Right atrium auricular region (tissue), 2 donors: ENCODE measurements around the gene MAPKAPK3. TPM values are rescaled to one million over a fixed set of nuclear protein-coding genes. Genes with fewer than 3 reads are reported as not detected.

ENCODE experiments used
- DNase-seq: peaks from one replicate; pipeline ENCODE4 v3.0.0-alpha.2; 2019; ENCODE audit warnings: low spot score
- H3K27ac ChIP-seq, 2 donors: fragments of 200-600 bp; sonication (generic); 1 replicate in 1 of 2; 2 replicates in 1 of 2; pipeline ENCODE4 v1.5.1; 2016 to 2019
- H3K27me3 ChIP-seq, 2 donors: fragments of 200-600 bp; sonication (generic); one replicate each; pipeline versions ENCODE4 v1.5.1 to v1.6.0; 2017 to 2019
- H3K36me3 ChIP-seq: fragments of 200-600 bp; sonication (generic); one replicate; pipeline ENCODE4 v1.5.1; 2016
- H3K4me1 ChIP-seq, 2 donors: fragments of 200-600 bp; sonication (generic); one replicate each; pipeline versions ENCODE4 v1.5.1 to v1.6.0; 2017 to 2019
- H3K4me3 ChIP-seq, 2 donors: fragments of 200-600 bp; sonication (generic); 1 replicate in 1 of 2; 2 replicates in 1 of 2; pipeline ENCODE4 v1.5.1; 2017 to 2019; ENCODE audit warnings: mild to moderate bottlenecking in 1 of 2, moderate library complexity in 1 of 2
- H3K9me3 ChIP-seq, 2 donors: fragments of 200-600 bp; sonication (generic); one replicate each; pipeline ENCODE4 v1.5.1; 2019
- total RNA-seq, 2 donors: library from RNA; depleted of rRNA; stranded (reverse); fragments of >200 nt; gene quantifications; one replicate each; pipeline ENCODE4 v1.1.0, GENCODE V29; 2016
- TF ChIP-seq, protein P1 (sequence below), 2 donors: fragments of 200-600 bp; sonication (generic); IDR thresholded peaks; one replicate each; pipeline ENCODE4 v1.5.1; 2019; ENCODE audit warnings: antibody characterized with exemption in 2 of 2

The MAPKAPK3 gene
- total RNA-seq, 2 donors from 2014 or later = 148 to 187 TPM

DNA sequence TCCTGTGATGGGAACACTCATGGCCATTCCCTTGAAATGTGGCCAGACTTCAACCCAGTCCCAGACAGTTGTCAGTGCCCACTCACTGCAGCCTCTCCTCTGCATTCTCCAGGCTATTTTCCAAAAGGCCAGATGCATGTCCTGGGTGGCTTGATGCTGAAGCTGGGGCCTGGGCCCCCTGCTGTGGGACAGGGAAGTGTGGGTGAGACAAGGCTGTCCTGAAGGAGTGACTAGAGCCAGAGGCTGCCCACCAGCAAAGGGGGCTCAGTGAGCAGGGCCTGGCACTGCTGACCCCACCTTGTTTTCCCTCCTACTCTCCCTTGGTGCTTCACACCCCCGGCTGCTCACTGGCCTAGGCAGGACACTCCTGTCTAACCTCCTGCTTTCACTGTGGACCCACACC, 17.2 kb upstream of the MAPKAPK3 start:
- H3K27ac ChIP-seq = peak overlapping the region; percentile 94 to 98
- TF ChIP-seq, protein P1, sequence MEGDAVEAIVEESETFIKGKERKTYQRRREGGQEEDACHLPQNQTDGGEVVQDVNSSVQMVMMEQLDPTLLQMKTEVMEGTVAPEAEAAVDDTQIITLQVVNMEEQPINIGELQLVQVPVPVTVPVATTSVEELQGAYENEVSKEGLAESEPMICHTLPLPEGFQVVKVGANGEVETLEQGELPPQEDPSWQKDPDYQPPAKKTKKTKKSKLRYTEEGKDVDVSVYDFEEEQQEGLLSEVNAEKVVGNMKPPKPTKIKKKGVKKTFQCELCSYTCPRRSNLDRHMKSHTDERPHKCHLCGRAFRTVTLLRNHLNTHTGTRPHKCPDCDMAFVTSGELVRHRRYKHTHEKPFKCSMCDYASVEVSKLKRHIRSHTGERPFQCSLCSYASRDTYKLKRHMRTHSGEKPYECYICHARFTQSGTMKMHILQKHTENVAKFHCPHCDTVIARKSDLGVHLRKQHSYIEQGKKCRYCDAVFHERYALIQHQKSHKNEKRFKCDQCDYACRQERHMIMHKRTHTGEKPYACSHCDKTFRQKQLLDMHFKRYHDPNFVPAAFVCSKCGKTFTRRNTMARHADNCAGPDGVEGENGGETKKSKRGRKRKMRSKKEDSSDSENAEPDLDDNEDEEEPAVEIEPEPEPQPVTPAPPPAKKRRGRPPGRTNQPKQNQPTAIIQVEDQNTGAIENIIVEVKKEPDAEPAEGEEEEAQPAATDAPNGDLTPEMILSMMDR (IDR thresholded peaks at IDR 0.05) = no peak
- no peaks in the 10 kb centered on the region for H3K36me3 ChIP-seq
- H3K9me3 ChIP-seq = no peaks in the 10 kb centered on the region
- no peak overlapping the region for H3K4me3 ChIP-seq
- peaks cover 0 to 60% of the 10 kb centered on the region in 2 donors for H3K4me1 ChIP-seq
- no peak for DNase-seq
- H3K27me3 ChIP-seq = no peaks in the 10 kb centered on the region

DNA sequence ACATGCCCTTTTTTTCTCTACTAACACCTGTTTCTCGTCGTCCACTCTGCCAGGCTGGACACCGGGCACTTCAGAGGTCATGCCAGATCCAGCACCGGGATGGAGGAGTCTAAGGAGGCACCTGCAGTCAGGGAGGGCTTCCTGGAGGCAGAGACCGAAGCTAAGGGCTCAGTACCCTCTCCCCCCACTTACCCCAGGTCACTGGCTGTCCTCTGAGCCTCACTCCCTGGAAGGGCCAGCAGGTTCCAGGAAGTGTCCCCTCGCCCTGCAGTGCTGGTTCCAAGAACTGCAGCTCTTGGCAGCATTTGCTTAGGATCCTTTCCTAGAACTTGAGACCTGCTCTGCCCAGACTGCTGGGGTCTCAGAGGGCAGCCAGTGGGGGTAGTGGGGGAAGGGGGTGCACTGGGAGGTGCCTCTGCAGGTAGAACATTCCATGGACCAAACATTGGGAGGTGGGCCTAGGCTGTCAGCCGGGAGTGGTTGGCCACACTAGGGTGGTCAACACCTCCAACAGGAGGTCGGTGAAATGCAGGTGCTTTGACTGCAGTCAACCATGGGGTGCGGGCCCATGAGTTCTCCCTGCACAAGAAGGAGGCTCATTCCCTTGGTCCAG, 16.7 kb upstream of the MAPKAPK3 start:
- Histone ChIP-seq H3K36me3 (no peaks in the 10 kb centered on the region), H3K9me3 (no peaks in the 10 kb centered on the region), H3K4me1 (peaks cover 0 to 65% of the 10 kb centered on the region in 2 donors), H3K27me3 (no peaks in the 10 kb centered on the region), H3K4me3 (no peak overlapping the region), H3K27ac (peak overlapping the region; percentile 94 to 98)
- DNase-seq = no peak
- TF ChIP-seq, protein P1 (IDR thresholded peaks at IDR 0.05) = no peak

DNA sequence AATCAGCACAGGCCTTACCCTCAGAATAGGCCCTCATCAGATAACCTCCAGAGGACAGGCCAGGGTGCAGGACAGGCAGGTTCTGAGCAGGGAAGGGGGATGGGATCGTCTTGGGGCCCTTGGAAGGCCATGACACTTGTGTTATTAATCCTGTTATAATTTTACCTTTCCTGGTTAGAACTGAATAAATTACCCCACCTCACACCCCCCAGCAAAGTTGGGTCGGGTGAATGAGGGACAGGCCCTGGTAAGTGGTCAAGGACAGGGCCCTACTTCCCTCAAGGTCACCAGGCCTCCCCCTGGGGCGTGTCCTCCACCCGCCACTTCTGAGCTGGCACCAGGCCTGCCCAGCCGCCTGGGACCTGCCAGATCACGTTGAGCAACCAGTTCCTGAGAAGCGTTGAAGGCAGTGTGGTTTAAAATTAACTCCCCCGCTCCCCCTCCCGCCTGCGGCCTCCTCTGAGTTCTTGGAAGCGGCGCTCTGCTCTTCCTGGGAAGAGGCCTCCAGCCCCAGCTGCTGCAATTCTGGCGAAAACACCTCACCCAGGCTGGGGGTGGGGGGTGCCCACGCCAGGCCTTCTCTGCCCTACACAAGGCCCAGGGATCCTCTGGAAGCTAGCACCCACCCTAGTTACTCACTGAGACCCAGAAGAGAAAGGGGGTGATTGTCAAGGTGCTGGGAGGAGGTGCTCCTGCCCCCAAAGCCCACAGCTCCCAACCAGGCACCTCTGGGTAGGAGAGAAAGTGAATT, 15.9 kb upstream of the MAPKAPK3 start:
- Histone ChIP-seq H3K9me3 (no peaks in the 10 kb centered on the region), H3K27ac (peak overlapping the region; percentile 94 to 98), H3K36me3 (no peaks in the 10 kb centered on the region), H3K27me3 (no peaks in the 10 kb centered on the region), H3K4me1 (peaks cover 0 to 73% of the 10 kb centered on the region in 2 donors), H3K4me3 (peak overlapping the region in 1 of 2 donors; percentile 16)
- DNase-seq = peak; percentile 96
- TF ChIP-seq, protein P1 (IDR thresholded peaks at IDR 0.05) = no peak

DNA sequence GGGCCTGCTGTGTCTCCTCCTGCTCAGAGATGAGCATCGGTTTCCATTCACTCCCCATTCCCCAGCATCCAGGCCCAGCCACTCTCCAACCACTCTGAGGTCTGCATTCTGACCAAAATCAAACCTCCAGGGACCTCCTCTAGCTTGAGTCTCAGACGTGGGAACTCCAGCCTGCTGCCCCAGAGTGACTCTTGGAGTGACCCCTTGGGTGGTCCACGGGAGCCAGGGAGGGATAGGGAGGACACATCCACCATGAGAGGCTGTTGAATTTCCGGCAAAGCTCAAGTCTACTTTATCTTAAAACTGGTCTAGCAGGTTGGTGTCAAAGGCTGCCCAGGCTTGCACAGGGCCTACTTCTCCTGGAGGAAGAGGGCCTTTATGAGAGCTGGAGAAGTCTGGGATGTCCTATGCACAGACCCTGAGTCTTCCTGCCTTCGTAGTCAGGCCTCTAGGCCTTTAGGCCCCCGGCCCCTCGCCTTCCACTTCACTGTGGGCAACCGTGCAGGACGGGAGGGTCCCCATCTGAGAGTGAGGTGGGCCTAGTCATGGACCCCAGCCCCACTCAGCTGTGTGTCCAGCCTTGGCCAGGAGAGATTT, 14.3 kb upstream of the MAPKAPK3 start:
- Histone ChIP-seq H3K36me3 (peaks cover 16% of the 10 kb centered on the region), H3K4me1 (peaks cover 0 to 88% of the 10 kb centered on the region in 2 donors), H3K9me3 (no peaks in the 10 kb centered on the region), H3K4me3 (no peak overlapping the region), H3K27me3 (no peaks in the 10 kb centered on the region), H3K27ac (peak overlapping the region; percentile 94 to 98)
- DNase-seq = no peak
- TF ChIP-seq, protein P1 (IDR thresholded peaks at IDR 0.05) = no peak

DNA sequence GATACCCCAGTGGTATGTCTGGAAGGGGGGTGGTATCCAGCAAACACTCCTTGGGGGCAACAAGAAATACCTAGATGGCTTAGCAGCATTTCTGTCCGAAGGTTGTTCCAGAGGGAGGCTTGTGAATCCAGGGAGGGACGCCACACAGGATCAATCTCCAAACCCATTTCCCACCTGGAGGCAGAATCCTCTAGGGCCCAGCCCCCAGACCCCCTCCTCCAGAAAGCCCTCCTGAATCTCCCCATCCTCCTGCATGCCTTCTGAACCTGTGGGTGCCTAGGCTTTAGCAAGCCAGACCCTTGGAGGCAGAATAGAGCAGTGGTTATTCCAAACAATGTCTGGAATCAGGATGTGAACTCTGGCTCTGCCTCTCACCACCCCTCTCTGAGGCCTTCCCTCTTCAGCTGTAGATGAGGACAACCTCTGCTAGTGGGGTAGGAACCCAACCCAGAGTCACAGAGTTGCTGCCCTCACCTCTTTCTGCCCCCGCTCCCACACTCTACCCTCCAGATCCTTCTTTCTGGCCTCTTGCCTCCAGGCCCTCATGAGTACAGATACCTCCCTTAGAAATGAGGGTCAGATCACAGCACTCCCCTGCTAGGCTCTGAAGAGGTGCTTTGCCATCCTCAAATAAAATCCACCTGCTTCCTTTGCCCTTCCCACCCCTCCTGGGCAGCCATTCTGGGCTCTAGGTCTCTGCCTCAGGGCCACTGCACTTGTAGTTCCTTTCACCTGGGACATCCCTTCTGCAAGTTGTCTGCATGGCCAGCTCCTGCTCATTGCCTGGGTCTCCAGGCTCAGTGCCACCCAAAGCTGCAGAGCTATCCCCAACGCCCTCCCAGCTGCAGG, 13.5 kb upstream of the MAPKAPK3 start:
- Histone ChIP-seq H3K27ac (peak overlapping the region; percentile 94 to 98), H3K9me3 (no peaks in the 10 kb centered on the region), H3K27me3 (no peaks in the 10 kb centered on the region), H3K36me3 (peaks cover 20% of the 10 kb centered on the region), H3K4me3 (no peak overlapping the region), H3K4me1 (peaks cover 0 to 91% of the 10 kb centered on the region in 2 donors)
- TF ChIP-seq, protein P1 (IDR thresholded peaks at IDR 0.05) = no peak
- DNase-seq = no peak
